ENCODE data around the gene COG1. TPM values are rescaled to one million over a fixed set of nuclear protein-coding genes. Genes with fewer than 3 reads are reported as not detected.

The COG1 gene
- total and polyA plus RNA-seq, 2 donors (not counting 3 experiments of a cell fraction or from before 2014, with no cell fraction given), result 26.2 to 39.0 TPM

DNA sequence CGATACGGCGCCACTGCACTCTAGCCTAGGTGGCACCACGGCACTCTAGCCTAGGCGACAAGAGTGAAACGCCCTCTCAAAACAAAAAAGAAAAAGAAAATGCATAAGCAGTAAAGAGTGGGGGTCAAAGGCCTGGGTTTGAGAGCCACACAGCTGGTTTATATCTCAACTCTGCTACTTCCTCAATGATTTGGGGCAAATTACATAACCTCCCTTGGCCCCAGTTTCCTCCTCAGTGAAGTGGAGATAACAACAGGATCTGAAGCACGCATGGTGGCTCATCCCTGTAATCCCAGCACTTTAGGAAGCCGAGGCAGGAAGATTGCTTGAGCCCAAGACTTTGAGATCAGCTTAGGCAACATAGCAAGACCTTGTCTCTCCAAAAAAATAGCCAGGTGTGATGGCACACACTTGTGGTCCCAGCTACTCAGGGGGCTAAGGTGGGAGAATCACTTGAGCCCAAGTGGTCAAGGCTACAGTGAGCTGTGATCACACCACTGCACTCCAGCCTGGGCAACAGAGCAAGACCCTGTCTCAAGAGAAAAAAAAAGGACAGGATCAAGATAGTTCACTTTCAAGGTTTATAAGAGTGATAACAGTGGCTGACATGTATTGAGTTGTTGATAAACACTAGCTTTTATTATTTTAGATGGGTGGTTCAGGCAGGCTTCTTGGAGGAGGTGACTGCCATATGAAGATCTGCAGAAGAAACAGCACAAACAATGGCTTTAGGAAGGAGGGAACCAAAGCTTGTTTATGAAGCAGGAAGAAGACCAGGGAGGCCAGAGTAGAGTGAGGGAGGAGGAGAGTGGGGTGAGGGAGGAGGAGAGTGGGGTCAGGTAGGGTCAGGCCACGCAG, 8.5 kb upstream of the COG1 start:
- Histone ChIP-seq H4K20me1 (replicated peaks; ENCODE audit: control insufficient read depth, extremely low read depth, insufficient read depth, low read length) (no peaks in the 10 kb centered on the region), H3K27ac (ENCODE audit: insufficient read depth, low read depth, low read length) (no peak overlapping the region), H3K79me2 (ENCODE audit: control insufficient read depth, insufficient read depth, low read length) (no peaks in the 10 kb centered on the region), H3K4me2 (ENCODE audit: insufficient read depth, low read length) (no peak overlapping the region), H3K36me3 (ENCODE audit: control insufficient read depth in 2 of 2, extremely low read depth in 1 of 2, insufficient read depth in 2 of 2, low read length in 2 of 2) (no peaks in the 10 kb centered on the region), H3K27me3 (ENCODE audit: control insufficient read depth in 2 of 2, insufficient read depth in 2 of 2, low read length in 2 of 2) (no peaks in the 10 kb centered on the region), H3K4me3 (replicated peaks in 1 of 3; ENCODE audit: insufficient read depth in 1 of 3, low read depth in 1 of 3, low read length in 3 of 3) (no peak overlapping the region), H3K9ac (replicated peaks; ENCODE audit: extremely low read depth, insufficient read depth, low read length) (no peak overlapping the region), H3K9me1 (replicated peaks; ENCODE audit: control insufficient read depth, extremely low read depth, insufficient read depth, low read length) (no peaks in the 10 kb centered on the region), H2AFZ (ENCODE audit: low read depth, low read length) (no peak overlapping the region), H3K4me1 (ENCODE audit: control insufficient read depth, extremely low read depth, insufficient read depth, low read length) (no peaks in the 10 kb centered on the region), H3K9me3 (replicated peaks; ENCODE audit: control insufficient read depth, insufficient read depth, low read length) (no peaks in the 10 kb centered on the region)
- intact Hi-C loops (cut with micrococcal nuclease) (no loop called here), dilution Hi-C loops (cut with MboI; ENCODE audit: extremely low pct_ligation_motif_present, low sequenced_read_pairs) (no loop called here)
- ChIA-PET CTCF (interaction anchor here (1.8 to 13.5 kb wide), 3 partner anchors 28 to 627 kb away, joined by 5 to 236 read pairs (median 5); no protein-coding TSS in a partner anchor), POLR2A (no interaction called here)
- DNase-seq (ENCODE audit: low read depth, low spot score) (no peak), FAIRE-seq (no peak)
- TF ChIP-seq POLR2A (IDR thresholded peaks at IDR 0.05; ENCODE audit: low read depth, low read length), result no peak
- no peak for TF ChIP-seq MYC (IDR thresholded peaks at IDR 0.05; ENCODE audit: low read depth, low read length)
- no TSS peak for BruUV-seq (replicated peaks)

GRCh38 chr17:73186283-73187050, 6.4 kb upstream of the COG1 start:
- dilution Hi-C loops (cut with MboI; ENCODE audit: extremely low pct_ligation_motif_present, low sequenced_read_pairs), result no loop called here

More at GRCh38 chr17:73186283-73187050, 6.4 kb upstream of the COG1 start:
- H3K4me3 ChIP-seq (replicated peaks in 1 of 3; ENCODE audit: insufficient read depth in 1 of 3, low read depth in 1 of 3, low read length in 3 of 3), result no peak overlapping the region
- no peak overlapping the region for H3K4me2 ChIP-seq (ENCODE audit: insufficient read depth, low read length)
- FAIRE-seq, result peak; percentile 35
- CTCF ChIA-PET, result interaction anchor here (2.3 to 13.5 kb wide), 2 partner anchors 460 to 630 kb away, joined by 5 to 236 read pairs; no protein-coding TSS in a partner anchor
- no TSS peak for BruUV-seq (replicated peaks)
- H3K27ac ChIP-seq (ENCODE audit: insufficient read depth, low read depth, low read length), result no peak overlapping the region
- no peaks in the 10 kb centered on the region for H3K79me2 ChIP-seq (ENCODE audit: control insufficient read depth, insufficient read depth, low read length)
- H4K20me1 ChIP-seq (replicated peaks; ENCODE audit: control insufficient read depth, extremely low read depth, insufficient read depth, low read length), result no peaks in the 10 kb centered on the region
- no peaks in the 10 kb centered on the region for H3K36me3 ChIP-seq (ENCODE audit: control insufficient read depth in 2 of 2, extremely low read depth in 1 of 2, insufficient read depth in 2 of 2, low read length in 2 of 2)
- no peak overlapping the region for H2AFZ ChIP-seq (ENCODE audit: low read depth, low read length)
- no peaks in the 10 kb centered on the region for H3K4me1 ChIP-seq (ENCODE audit: control insufficient read depth, extremely low read depth, insufficient read depth, low read length)
- intact Hi-C loops (cut with micrococcal nuclease), result no loop called here
- H3K27me3 ChIP-seq (ENCODE audit: control insufficient read depth in 2 of 2, insufficient read depth in 2 of 2, low read length in 2 of 2), result no peaks in the 10 kb centered on the region
- POLR2A ChIA-PET, result no interaction called here
- H3K9me1 ChIP-seq (replicated peaks; ENCODE audit: control insufficient read depth, extremely low read depth, insufficient read depth, low read length), result no peaks in the 10 kb centered on the region
- no peak overlapping the region for H3K9ac ChIP-seq (replicated peaks; ENCODE audit: extremely low read depth, insufficient read depth, low read length)
- no peak for DNase-seq (ENCODE audit: low read depth, low spot score)
- H3K9me3 ChIP-seq (replicated peaks; ENCODE audit: control insufficient read depth, insufficient read depth, low read length), result no peaks in the 10 kb centered on the region
- TF ChIP-seq POLR2AphosphoS5 (IDR thresholded peaks at IDR 0.05; ENCODE audit: insufficient read depth, low read depth, low read length), result no peak
- TF ChIP-seq MYC (IDR thresholded peaks at IDR 0.05; ENCODE audit: low read depth, low read length), result no peak

Data from endothelial cell of umbilical vein (primary cell).